Measurements from ENCODE around the gene DTNA.

DNA sequence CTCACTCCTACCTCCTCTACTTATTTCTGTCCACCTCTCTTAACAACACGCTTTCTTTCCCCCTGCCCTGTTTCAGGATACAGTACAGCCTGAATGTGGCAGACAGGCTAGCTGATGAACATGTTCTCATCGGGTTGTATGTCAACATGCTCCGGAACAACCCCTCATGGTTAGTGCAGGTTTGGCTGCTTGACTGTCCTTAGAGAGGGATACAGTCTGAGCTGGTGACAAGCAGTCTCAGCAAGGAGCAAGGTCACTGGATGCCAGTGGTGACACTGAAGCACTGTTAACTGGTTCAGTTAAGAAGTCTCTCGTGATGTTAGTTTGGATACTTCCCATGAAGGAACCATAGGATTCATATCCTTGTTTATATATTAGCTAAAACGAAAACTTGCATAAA is 128.6 kb downstream of the DTNA start:
- TF ChIP-seq CTCF (IDR thresholded peaks at IDR 0.05; ENCODE audit: low read depth, low read length, poor library complexity, severe bottlenecking) (no peak), EZH2phosphoT487 (IDR thresholded peaks at IDR 0.05; ENCODE audit: borderline replicate concordance, low read length) (no peak)

Data from DOHH2 (cell line).